GM21447 (cell line): Measurements from ENCODE around the gene NT5DC3.
A peak's percentile ranks its signal among the peaks of the same experiment; 100 is the strongest.
"Not testable (repeated sequence)": the region's sequence is repeated elsewhere in the genome, so short reads cannot be mapped to it uniquely, and the experiment has no call there.

Experiments used
- ATAC-seq: cut with Tn5 transposase; IDR thresholded peaks from one replicate; pipeline ENCODE4 v1.9.1; 2021; ENCODE audit not compliant: unreplicated experiment

The NT5DC3 gene

GRCh38 chr12:103855896-103856657, 15.0 kb upstream of the NT5DC3 start:
- no peak for ATAC-seq

GRCh38 chr12:103855036-103855712, 14.1 kb upstream of the NT5DC3 start:
- ATAC-seq = no peak

GRCh38 chr12:103854372-103854973, 13.4 kb upstream of the NT5DC3 start:
- no peak for ATAC-seq

GRCh38 chr12:103852498-103852997, 11.5 kb upstream of the NT5DC3 start:
- ATAC-seq = no peak

GRCh38 chr12:103851127-103851526, 10.1 kb upstream of the NT5DC3 start:
- no peak for ATAC-seq

- ATAC-seq = no peak
Measured at GRCh38 chr12:103850429-103850828, 9.4 kb upstream of the NT5DC3 start.

GRCh38 chr12:103848917-103849491, 8.0 kb upstream of the NT5DC3 start:
- ATAC-seq = no peak

- ATAC-seq = no peak
Measured at GRCh38 chr12:103848143-103848542, 7.1 kb upstream of the NT5DC3 start.

GRCh38 chr12:103846415-103846814, 5.4 kb upstream of the NT5DC3 start:
- no peak for ATAC-seq

- ATAC-seq = no peak
Measured at GRCh38 chr12:103844305-103844704, 3.3 kb upstream of the NT5DC3 start.

GRCh38 chr12:103841690-103842584, 903 bp upstream of the NT5DC3 start:
- ATAC-seq = peak; percentile 30

GRCh38 chr12:103840462-103840875, 565 bp downstream of the NT5DC3 start:
- peak; percentile 33 for ATAC-seq

GRCh38 chr12:103839609-103840461, 1.2 kb downstream of the NT5DC3 start:
- ATAC-seq = no peak

GRCh38 chr12:103839103-103839502, 1.9 kb downstream of the NT5DC3 start:
- no peak for ATAC-seq

GRCh38 chr12:103838254-103838914, 2.6 kb downstream of the NT5DC3 start:
- no peak for ATAC-seq

- ATAC-seq = no peak
Measured at GRCh38 chr12:103836345-103836744, 4.7 kb downstream of the NT5DC3 start.

- not testable (repeated sequence) for ATAC-seq
Measured at GRCh38 chr12:103835747-103836335, 5.2 kb downstream of the NT5DC3 start.

GRCh38 chr12:103834942-103835341, 6.1 kb downstream of the NT5DC3 start:
- ATAC-seq = no peak

GRCh38 chr12:103833891-103834290, 7.1 kb downstream of the NT5DC3 start:
- ATAC-seq = no peak
